ENCODE data around the gene AK5.

AK5 gene, protein sequence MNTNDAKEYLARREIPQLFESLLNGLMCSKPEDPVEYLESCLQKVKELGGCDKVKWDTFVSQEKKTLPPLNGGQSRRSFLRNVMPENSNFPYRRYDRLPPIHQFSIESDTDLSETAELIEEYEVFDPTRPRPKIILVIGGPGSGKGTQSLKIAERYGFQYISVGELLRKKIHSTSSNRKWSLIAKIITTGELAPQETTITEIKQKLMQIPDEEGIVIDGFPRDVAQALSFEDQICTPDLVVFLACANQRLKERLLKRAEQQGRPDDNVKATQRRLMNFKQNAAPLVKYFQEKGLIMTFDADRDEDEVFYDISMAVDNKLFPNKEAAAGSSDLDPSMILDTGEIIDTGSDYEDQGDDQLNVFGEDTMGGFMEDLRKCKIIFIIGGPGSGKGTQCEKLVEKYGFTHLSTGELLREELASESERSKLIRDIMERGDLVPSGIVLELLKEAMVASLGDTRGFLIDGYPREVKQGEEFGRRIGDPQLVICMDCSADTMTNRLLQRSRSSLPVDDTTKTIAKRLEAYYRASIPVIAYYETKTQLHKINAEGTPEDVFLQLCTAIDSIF

DNA sequence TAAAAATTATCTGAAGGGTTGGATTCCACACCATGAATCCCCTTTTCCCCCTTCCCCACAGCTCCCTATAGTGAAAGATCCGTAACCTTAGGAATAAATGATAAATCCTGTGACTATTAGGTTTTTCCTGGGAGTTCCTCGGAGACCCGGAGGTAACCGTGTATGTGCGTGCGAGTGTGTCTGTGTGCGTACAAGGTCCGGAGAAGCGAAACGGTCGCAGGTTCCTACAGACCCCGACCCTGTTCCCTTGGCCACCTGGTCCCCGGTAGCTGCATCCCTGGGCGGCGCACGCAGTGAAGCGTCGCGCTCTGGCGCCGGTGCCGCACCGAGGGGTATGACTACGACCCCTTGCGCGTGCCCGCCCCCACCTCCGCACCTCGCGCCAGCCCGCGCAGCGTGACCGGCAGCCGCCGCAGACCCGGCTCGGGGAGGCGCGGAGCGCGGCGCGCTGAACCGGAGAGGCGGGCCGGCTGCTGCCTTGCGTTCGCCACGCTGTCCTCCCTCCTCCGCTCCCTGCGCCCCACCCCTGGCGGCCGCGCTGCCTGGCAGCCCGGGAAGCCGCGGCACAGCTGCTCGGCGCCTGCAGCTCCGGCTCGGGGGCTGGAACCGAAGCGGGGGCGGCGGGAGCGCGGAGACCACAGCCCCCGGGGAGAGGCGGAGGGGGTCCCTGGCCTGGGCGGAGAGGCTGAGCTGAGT lies at the start of gene AK5:
TSS of gene AK5 (plus strand) at position 529 of the 696 bp plus-strand sequence. CDS start 295 bp downstream, outside the sequence.
- DNase-seq: no peak

GRCh38 chr1:77232829-77233228 lies 49.0 kb upstream of the AK5 start:
- no peak for DNase-seq

DNA sequence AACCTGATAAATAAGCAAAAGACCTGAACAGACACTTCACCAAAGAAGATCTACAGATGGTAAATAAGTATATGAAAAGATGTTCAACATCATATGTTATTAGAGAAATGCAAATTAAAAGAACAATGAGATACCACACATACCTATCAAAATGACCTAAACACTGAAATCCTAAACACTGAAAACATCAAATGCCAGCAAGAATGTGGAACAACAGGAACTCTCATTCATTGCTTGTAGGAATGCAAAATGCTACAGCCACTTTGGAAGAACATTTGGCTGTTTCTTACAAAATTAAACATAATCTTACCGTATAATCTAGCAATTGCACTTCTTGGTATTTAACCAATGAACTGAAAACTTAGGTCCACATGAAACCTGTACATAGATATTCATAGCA lies 47.7 kb upstream of the AK5 start:
- DNase-seq: no peak

DNA sequence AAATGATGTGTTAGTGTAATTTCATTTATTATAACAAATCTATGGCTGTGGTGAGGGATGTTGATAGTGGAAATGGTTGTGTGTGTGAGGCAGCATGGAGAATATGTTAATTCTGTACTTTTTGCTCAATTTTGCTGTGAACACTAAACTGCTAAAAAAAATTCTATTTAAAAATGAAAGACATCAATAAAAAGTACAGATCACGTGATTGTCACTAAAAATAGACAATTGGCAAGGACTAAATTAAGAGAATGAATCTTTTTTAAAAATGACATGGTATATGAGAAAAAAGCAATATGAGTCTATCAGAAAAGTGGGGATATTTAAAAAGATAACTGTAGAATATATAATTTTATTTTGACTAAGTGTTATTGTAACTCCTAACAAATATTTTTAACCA lies 46.9 kb upstream of the AK5 start:
- DNase-seq: no peak

- DNase-seq: no peak
Observed at GRCh38 chr1:77238462-77238861, 43.4 kb upstream of the AK5 start.

GRCh38 chr1:77239311-77239710 lies 42.5 kb upstream of the AK5 start:
- no peak for DNase-seq

DNA sequence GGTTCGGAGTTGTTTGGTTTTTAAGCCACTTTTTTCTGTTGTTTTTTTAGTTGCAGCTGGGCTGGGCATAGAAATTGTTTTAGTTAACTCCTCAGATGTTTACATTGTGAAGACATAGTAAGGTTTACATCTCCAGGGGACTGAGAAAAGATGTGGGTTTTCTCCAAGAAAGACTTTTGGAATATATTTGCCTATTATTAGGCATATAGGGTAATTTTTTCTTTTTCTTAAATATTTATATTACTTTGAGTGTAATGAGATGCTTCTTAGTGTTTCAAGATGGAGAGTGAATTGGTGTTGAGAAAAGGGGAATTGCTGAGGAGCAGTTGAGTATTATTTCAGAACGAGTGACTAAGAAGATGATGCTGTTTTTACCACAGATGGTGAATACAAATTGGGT lies 36.0 kb upstream of the AK5 start:
- no peak for DNase-seq

DNA sequence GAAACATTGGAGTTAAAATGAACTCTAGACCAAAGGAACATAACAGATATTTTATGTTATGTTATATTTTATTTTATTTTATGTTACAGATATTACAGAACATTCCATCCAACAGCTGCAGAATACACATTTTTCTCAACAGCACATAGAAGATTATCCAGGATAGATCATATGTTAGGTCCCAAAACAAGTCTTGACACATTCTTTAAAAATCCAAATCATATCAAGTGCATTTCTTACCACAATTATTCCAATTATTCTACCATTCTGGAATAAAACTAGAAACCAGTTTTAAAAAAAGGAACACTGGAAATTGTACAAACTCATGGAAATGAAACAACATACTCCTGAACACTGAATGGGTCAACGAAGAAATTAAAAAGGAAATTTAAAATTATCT lies 31.7 kb upstream of the AK5 start:
- DNase-seq: no peak

DNA sequence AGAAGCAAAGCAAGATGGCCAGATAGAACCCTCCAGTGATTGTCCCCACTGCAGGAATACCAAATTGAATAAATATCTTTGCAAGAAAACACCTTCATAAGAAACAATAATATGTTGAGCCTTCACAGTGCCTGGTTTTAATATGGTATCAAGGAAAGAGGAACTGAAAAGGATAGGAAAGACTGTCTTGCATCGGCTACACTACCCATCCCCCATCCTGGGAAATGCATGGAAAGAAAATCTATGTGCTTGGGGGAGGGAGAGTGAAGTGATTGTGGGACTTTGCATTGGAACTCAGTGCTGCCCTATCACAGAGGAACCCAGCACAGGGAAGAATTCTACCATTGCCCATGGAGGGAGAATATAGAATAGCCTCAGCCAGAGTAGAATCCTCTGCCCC lies 28.6 kb upstream of the AK5 start:
- DNase-seq: no peak

DNA sequence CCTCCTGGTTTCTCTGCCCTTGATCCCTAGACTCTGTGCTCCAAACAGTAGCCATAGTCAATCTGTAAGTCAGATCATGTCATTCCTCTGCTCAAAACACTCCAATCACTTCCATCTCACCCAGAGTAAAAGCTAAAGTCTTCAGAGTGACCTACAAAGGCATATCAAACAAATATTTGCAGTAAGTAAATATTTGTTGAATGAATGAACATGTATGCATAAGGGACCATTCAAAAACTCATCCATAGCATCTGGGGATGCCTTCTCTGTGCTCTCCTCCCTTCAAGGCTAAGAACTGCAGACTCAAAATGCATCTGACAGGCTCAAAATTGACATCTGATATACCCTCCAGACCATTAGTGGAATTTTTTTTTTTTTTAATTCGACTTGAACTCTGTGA lies 18.1 kb upstream of the AK5 start:
- DNase-seq: no peak

GRCh38 chr1:77265180-77265579 lies 16.6 kb upstream of the AK5 start:
- no peak for DNase-seq

DNA sequence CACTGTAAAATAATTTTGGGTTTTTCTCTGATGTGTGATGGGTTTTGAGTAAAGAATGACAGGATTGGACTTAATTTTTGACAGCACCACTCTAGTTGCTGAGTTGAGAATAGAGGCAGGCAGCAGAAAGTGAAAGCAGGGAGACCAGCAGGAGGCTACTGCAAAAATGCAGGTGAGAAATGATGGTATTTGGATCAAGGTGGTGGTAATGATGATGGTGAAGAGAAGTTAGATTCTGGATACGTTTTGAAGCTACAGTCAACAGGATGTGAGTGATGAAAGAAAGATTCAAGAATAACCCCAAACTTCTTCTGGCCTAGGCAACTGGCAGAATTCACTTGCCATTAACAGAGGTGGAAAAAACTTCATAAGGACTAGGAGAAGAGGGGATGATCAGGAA lies 14.8 kb upstream of the AK5 start:
- no peak for DNase-seq

GRCh38 chr1:77271852-77272580 lies 9.8 kb upstream of the AK5 start:
- no peak for DNase-seq

DNA sequence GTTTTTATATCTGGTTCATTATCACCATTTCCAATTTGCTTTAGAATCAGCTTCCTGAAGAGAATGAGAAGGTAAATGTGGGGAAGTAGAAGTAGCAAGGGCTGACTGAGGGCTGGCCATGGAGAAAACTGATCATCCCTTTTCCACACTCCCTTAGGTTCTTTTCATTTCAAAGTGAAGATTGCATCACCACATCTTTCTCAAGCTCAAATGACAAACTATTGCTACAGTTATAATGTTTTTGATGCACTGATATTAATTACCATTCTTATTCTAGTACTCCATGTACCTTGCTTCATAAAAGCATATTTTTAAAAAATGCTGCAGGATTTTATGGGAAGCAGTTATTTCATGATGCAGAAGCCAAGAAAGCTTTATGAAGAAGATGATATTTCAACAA lies 7.9 kb upstream of the AK5 start:
- no peak for DNase-seq

- DNase-seq: no peak
Observed at GRCh38 chr1:77275194-77275593, 6.6 kb upstream of the AK5 start.

GRCh38 chr1:77276941-77277340 lies 4.9 kb upstream of the AK5 start:
- no peak for DNase-seq

- no peak for DNase-seq
Observed at GRCh38 chr1:77279929-77280328, 1.9 kb upstream of the AK5 start.

GRCh38 chr1:77280962-77281361 lies 857 bp upstream of the AK5 start:
- DNase-seq: no peak

GRCh38 chr1:77282187-77282865 lies 507 bp downstream of the AK5 start:
- no peak for DNase-seq

DNA sequence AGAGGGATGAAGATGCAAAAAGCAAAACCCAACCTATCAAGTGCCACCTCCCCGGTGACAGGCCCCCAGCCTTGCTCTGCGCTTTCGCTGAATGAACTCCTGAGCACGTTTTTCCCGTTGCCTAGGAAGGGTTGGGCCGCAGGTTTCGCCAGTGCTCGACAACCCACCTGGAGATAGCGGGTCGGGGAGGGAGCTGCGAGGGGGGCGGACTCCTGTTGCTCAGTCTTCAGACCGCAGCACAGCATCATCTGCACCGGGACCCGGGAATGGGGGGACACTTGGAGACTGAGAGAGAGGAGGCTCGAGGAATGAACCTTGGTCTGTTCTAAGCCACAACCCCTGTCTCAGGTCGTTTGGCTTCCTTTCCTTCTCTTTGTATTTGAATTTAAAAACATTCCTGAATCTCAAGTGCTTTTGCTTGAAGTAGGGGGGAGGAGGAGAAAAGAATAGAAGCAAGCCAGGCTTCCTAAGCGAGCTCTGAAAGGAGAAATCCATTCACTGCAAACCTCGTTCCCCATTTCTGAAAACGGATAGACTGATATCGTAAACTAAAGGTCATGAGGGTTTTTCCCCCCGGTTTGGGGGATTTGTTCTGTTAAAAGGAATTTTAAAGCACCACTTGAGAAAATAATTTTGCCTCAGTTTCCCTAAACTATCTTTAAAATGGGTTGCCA lies 1.2 kb downstream of the AK5 start:
- DNase-seq: no peak

- DNase-seq: no peak
Observed at GRCh38 chr1:77283701-77284425, 2.0 kb downstream of the AK5 start.

DNA sequence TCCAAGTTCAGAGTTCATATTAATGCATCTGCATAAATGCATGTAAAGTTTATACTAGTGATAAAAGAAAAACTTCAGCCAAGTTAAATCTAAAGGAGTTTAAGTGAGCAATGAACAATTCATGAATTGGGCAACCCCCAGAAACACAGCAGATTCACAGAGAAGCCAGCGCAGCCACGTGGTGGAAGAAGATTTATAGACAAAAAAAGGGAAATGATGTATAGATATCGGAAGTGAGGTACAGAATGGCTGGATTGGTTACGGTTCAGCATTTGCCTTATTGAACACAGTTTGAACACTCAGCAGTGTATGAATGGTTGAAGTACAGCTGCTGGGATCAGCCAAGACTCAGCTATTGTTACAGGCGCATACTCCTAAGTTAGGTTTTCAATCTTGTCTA lies 5.7 kb downstream of the AK5 start:
- DNase-seq: no peak
